ENCODE measurements around the gene SEZ6.

DNA sequence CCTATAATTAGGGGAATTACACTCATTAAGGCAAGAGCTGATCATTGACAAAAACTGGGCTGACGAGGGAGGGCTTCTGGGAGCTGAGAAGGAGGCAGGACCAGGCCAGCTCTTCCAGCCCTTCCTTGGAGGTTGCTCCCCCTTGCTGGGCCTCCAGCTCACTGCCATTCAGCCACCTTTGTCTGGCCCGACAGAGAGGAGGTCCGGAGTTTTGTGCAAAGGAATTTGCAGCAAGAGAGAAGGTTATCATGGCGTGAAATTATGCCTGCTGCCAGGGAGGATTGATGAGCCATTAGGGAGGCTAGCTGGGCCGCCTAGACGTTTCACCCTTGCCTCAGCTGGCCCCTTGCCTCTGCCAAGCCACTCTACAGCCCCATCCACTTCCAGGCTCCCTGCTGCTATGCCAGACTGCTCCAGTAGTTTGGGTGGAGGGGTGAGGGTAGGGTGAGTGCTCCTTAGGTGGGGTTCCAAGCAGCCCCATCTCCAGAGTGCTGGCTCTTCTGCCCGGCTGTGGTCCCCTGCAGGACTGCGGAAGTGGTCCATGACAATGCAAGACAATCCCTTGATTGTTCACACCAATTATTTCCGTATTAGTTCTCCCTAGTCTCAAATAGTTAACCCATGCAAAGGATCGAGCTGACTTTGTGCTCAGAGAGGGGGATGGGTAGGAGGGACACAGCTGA lies 37.5 kb downstream of the SEZ6 start:
- TF ChIP-seq, protein P1, sequence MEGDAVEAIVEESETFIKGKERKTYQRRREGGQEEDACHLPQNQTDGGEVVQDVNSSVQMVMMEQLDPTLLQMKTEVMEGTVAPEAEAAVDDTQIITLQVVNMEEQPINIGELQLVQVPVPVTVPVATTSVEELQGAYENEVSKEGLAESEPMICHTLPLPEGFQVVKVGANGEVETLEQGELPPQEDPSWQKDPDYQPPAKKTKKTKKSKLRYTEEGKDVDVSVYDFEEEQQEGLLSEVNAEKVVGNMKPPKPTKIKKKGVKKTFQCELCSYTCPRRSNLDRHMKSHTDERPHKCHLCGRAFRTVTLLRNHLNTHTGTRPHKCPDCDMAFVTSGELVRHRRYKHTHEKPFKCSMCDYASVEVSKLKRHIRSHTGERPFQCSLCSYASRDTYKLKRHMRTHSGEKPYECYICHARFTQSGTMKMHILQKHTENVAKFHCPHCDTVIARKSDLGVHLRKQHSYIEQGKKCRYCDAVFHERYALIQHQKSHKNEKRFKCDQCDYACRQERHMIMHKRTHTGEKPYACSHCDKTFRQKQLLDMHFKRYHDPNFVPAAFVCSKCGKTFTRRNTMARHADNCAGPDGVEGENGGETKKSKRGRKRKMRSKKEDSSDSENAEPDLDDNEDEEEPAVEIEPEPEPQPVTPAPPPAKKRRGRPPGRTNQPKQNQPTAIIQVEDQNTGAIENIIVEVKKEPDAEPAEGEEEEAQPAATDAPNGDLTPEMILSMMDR (conservative IDR thresholded peaks at IDR 0.05; ENCODE audit: low read depth, low read length), result no peak
- no peak for TF ChIP-seq EZH2 (IDR thresholded peaks at IDR 0.05; ENCODE audit: borderline replicate concordance, low read depth, low read length, poor library complexity, severe bottlenecking)
